KBM-7 (cell line): ENCODE data around the gene OR2T5.
"Not testable (repeated sequence)": the region's sequence is repeated elsewhere in the genome, so short reads cannot be mapped to it uniquely, and the experiment has no call there.

Source experiments
- DNase-seq: peaks from one replicate; pipeline ENCODE4 v3.0.0-alpha.2; 2015
- in situ Hi-C: fragments of 300-500 bp; cut with MboI; formaldehyde crosslinking; loops from 2 replicates; pipeline ENCODE4 v1.14.3; 2020; ENCODE audit warnings: low sequenced_read_pairs, low pct_unique_long_range_greater_than_20kb, mixed read lengths

Gene OR2T5

DNA sequence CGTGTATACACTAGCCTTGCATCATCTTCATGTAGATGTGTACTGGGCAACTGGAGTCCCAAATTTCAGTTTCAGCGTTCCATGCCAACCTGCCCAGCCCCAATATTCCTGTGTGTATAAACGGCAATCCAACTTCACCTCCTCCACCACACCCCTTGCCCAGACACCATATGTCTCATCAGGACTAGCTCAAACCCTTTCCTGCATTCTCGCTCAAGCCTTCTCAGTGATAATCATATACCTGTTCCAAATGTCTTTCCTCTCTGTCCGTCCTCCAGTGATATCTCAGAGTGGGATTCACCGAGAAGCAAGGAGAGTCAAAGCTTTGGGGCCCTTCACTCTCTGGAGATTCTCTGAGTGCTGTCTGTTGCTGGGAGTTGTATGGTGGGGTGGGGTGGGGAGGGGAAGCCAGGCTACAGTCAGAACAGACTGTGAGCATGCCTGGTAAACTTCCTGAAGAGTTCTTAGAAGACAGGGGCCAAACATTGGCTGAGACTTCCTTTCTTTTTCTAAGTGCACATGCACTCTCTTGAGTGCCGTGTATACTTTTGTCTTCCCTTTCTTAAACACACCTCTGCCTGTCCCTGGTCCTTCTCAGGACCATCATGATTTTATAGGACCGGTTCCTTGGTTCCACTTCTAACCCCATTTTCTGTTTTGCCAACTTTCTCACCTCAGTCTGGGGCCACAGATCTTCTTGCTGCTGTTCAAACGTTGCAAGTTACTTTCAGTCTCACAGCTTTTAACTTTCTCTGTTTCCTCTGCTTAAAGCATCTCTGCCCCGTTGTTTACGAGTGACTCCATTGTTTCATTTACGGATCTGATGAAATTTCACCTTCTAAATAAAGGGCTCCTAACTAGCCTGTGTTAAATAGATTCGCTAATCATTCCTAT, 6.5 kb upstream of the OR2T5 start:
- in situ Hi-C loops, result not testable (repeated sequence)
- peak; percentile 51 for DNase-seq

DNA sequence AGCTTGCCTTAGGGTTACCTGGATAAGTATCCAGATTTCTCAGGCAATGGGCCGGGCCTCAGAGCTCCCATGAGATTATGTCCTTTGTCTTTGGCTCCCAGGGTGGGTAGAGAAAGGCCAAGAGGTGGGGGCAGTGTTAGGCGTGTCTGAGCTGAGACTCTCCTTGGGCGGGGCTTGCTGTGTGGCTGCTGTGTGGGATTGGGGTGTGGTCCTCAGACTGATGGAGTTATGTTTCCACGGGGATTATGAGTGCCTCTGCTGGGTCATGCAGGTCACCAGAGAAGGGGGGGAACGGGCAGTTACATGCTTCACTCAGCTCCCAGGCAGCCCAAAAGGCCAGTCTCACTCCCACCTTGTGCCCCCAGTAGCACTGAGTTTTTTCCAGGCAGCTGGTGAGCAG, 8.3 kb downstream of the OR2T5 start:
- DNase-seq, in situ Hi-C loops: not testable (repeated sequence)

DNA sequence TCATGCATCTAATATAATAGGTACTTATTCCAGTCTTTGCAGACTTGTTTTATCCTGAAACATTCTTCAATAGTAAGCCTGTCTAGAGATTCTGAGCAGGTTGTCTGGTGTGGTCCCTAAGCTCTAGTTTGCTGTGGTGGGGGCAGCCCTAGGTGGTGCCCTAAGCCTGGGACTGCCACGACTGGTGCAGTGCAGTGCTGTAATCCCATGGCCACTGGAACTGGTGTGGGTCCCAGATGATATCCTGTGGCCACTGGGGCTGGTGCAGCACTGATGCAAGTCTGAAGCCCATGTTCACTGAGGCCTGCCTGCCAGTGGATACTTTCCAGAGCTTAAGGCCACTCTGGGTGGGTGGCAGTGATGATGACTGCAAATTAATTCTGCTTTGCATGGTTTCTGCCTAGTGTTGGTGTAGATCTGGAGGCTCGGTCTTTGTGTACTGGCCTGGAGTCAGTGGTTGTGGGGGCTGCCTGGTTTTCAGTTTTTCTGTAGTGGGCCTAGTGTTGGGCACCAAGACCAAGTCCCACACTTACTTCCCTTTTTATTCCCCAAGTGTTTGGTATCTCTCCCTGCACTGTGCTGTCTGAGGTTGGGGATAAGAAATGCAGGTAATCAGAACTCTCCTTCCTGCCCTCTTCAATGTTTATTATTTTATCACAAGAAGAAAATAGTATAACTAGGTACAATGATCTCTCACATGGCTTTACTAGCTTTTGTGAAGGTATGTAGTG, 12.1 kb downstream of the OR2T5 start:
- in situ Hi-C loops, result not testable (repeated sequence)

GRCh38 chr1:248507773-248508172, 19.4 kb downstream of the OR2T5 start, which contains the start of gene OR2G6:
Gene OR2G6 (plus strand): TSS chr1:248508073. CDS start chr1:248521647, 13,574 bp downstream.
- in situ Hi-C loops, DNase-seq: not testable (repeated sequence)

More for the DNA sequence above, 12.1 kb downstream of the OR2T5 start:
- DNase-seq, result peak; percentile 10

- in situ Hi-C loops, DNase-seq: not testable (repeated sequence)
Observed at GRCh38 chr1:248510217-248510616, 21.8 kb downstream of the OR2T5 start.

GRCh38 chr1:248521856-248522255, 33.5 kb downstream of the OR2T5 start:
- in situ Hi-C loops, result no loop called here
- DNase-seq, result no peak

DNA sequence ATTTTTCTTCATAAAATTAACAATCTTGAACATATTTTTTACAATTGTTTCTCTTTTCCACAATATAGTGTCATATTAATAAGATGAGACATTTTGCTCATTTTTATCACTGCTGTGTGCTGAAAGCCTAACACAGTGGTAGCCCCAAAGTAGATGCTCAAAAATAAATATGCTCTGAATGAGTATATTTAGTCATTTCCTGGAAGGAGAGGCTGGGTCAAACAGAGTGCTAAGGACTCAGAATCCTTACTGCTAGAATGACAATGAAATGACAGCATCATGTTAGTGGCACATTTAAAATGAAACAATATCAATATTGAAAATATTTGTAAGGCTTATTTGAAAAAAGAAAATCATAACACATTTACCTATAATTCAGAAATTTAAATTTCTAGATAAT, 49.1 kb downstream of the OR2T5 start:
- in situ Hi-C loops, result not testable (repeated sequence)

More for the DNA sequence above, 49.1 kb downstream of the OR2T5 start:
- DNase-seq, result not testable (repeated sequence)
